Endothelial cell of umbilical vein (primary cell): ENCODE data around the gene ANXA11. TPM values are rescaled to one million over a fixed set of nuclear protein-coding genes. Genes with fewer than 3 reads are reported as not detected.

Experiments used
- BruUV-seq: library from RNA; stranded (reverse); fragments of 400-500 nt; replicated peaks from 2 replicates; lab custom pipeline; 2021; lab: Mats Ljungman, UMichigan
- CTCF ChIA-PET: fragments of 300-600, 350-600 bp; sonication (Branson Sonifier 250); formaldehyde crosslinking; loops from one replicate; lab custom pipeline; 2021; ENCODE audit warnings: antibody characterized with exemption, inconsistent platforms; lab: Charles Lee
- POLR2A ChIA-PET: fragments of 300-600, 350-600 bp; sonication (Branson Sonifier 250); formaldehyde crosslinking; loops from one replicate; lab custom pipeline; 2021; ENCODE audit warnings: antibody characterized with exemption, inconsistent platforms; lab: Charles Lee
- DNase-seq: peaks from one replicate; pipeline ENCODE4 v3.0.0-alpha.2; 2011; ENCODE audit warnings: low read depth, low spot score
- FAIRE-seq: peaks from 2 replicates; lab custom pipeline; 2011; peaks lifted over from hg19 to GRCh38; lab: Jason Lieb, UNC
- H2AFZ ChIP-seq: 2 replicates; pipeline ENCODE4 v1.6.0; 2012; ENCODE audit warnings: low read depth, low read length, control low read depth, inconsistent platforms
- H3K27ac ChIP-seq: 2 replicates; pipeline ENCODE4 v1.5.1; 2011; ENCODE audit warnings: low read depth, mild to moderate bottlenecking, control low read depth, low read length, moderate library complexity; ENCODE audit not compliant: insufficient read depth
- H3K27me3 ChIP-seq, 2 experiments: 2 replicates each; pipeline versions ENCODE4 v1.6.0 to v1.6.1; 2011; ENCODE audit warnings: low read length in 2 of 2, mixed read lengths in 1 of 2; ENCODE audit not compliant: control insufficient read depth in 2 of 2, insufficient read depth in 2 of 2
- H3K36me3 ChIP-seq, 2 experiments: 2 replicates in 1 of 2; 3 replicates in 1 of 2; pipeline ENCODE4 v1.5.1; 2011; ENCODE audit warnings: low read length in 2 of 2, mild to moderate bottlenecking in 1 of 2, moderate library complexity in 1 of 2; ENCODE audit not compliant: control insufficient read depth in 2 of 2, insufficient read depth in 2 of 2; ENCODE audit errors: extremely low read depth in 1 of 2
- H3K4me1 ChIP-seq: 3 replicates; pipeline ENCODE4 v1.5.1; 2011; ENCODE audit warnings: mild to moderate bottlenecking, low read length; ENCODE audit not compliant: control insufficient read depth, insufficient read depth; ENCODE audit errors: extremely low read depth
- H3K4me2 ChIP-seq: 2 replicates; pipeline ENCODE4 v1.6.1; 2011; ENCODE audit warnings: low read length, control low read depth, mixed read lengths; ENCODE audit not compliant: insufficient read depth
- H3K4me3 ChIP-seq, 3 experiments: fragments of 200-600 bp in 1 of 3; sonication (generic), shearing (Covaris generic) in 1 of 3; replicated peaks in 1 of 3; 2 replicates each; pipeline ENCODE4 v1.5.1; 2011 to 2016; ENCODE audit warnings: control low read depth in 3 of 3, low read length in 3 of 3, mild to moderate bottlenecking in 2 of 3, inconsistent platforms in 1 of 3, low read depth in 1 of 3, moderate library complexity in 1 of 3; ENCODE audit not compliant: insufficient read depth in 1 of 3
- H3K79me2 ChIP-seq: 2 replicates; pipeline ENCODE4 v1.6.0; 2012; ENCODE audit warnings: low read length, inconsistent platforms; ENCODE audit not compliant: control insufficient read depth, insufficient read depth
- H3K9ac ChIP-seq: replicated peaks from 2 replicates; pipeline ENCODE3; 2011; ENCODE audit warnings: low read length, control low read depth; ENCODE audit not compliant: insufficient read depth; ENCODE audit errors: extremely low read depth
- H3K9me1 ChIP-seq: replicated peaks from 3 replicates; pipeline ENCODE4 v1.6.0; 2011; ENCODE audit warnings: mild to moderate bottlenecking, low read length; ENCODE audit not compliant: control insufficient read depth, insufficient read depth; ENCODE audit errors: extremely low read depth
- H3K9me3 ChIP-seq: replicated peaks from 2 replicates; pipeline ENCODE4 v1.5.1; 2012; ENCODE audit warnings: low read length, inconsistent platforms; ENCODE audit not compliant: control insufficient read depth, insufficient read depth
- H4K20me1 ChIP-seq: replicated peaks from 2 replicates; pipeline ENCODE3; 2011; ENCODE audit warnings: mild to moderate bottlenecking, low read length; ENCODE audit not compliant: control insufficient read depth, insufficient read depth; ENCODE audit errors: extremely low read depth
- CTCF ChIP-seq, 2 donors: IDR thresholded peaks; 1 replicate in 1 of 2; 2 replicates in 1 of 2; pipeline ENCODE4 v1.5.1; 2011; ENCODE audit warnings: low read length in 2 of 2, mild to moderate bottlenecking in 2 of 2, moderate library complexity in 2 of 2, control low read depth in 1 of 2, inconsistent platforms in 1 of 2, low read depth in 1 of 2; ENCODE audit not compliant: insufficient read depth in 1 of 2; ENCODE audit errors: extremely low read depth in 1 of 2
- EZH2 ChIP-seq: IDR thresholded peaks from 2 replicates; pipeline ENCODE4 v1.6.1; 2012; ENCODE audit warnings: borderline replicate concordance, low read depth, mild to moderate bottlenecking, moderate library complexity, low read length, inconsistent platforms; ENCODE audit not compliant: severe bottlenecking
- FOS ChIP-seq: IDR thresholded peaks from 2 replicates; pipeline ENCODE4 v1.6.1; 2011; ENCODE audit warnings: mild to moderate bottlenecking, low read length, moderate library complexity, borderline replicate concordance; ENCODE audit not compliant: insufficient read depth
- JUN ChIP-seq: IDR thresholded peaks from 2 replicates; pipeline ENCODE4 v1.6.1; 2011; ENCODE audit warnings: borderline replicate concordance, low read depth; ENCODE audit not compliant: insufficient read length, insufficient read depth
- POLR2A ChIP-seq: IDR thresholded peaks from 2 replicates; pipeline ENCODE4 v1.6.1; 2012; ENCODE audit warnings: low read depth, mild to moderate bottlenecking, control low read depth, low read length
- POLR2AphosphoS5 ChIP-seq: IDR thresholded peaks from 2 replicates; pipeline ENCODE4 v1.6.1; 2012; ENCODE audit warnings: low read depth, mild to moderate bottlenecking, control low read depth, low read length, moderate library complexity; ENCODE audit not compliant: insufficient read depth
- dilution Hi-C: fragments of 300-500 bp; cut with MboI; formaldehyde crosslinking; loops from one replicate; pipeline ENCODE4 v1.15.0; 2019; ENCODE audit warnings: low sequenced_read_pairs; ENCODE audit not compliant: extremely low pct_ligation_motif_present
- intact Hi-C: fragments of 100-400 bp; cut with micrococcal nuclease; formaldehyde crosslinking; loops from one replicate; pipeline ENCODE4 v1.10.0; 2022
- polyA plus RNA-seq, 4 experiments: library from polyadenylated mRNA; depleted of rRNA in 3 of 4; stranded (reverse) in 3 of 4; unstranded in 1 of 4; fragments of >200 nt; gene quantifications; 2 replicates each; pipeline versions ENCODE4 v1.2.1 to v1.2.3, GENCODE V29; 2011 to 2012; ENCODE audit warnings: missing spikeins in 1 of 4
- total RNA-seq: library from RNA; stranded (reverse); gene quantifications from 2 replicates; pipeline ENCODE4 v1.2.3, GENCODE V29; 2021
- TF ChIP-seq, protein P1 (sequence below): IDR thresholded peaks from 2 replicates; pipeline ENCODE4 v1.6.1; 2011; ENCODE audit not compliant: insufficient read depth, insufficient read length

Gene ANXA11
- total and polyA plus RNA-seq, 2 donors (not counting 3 experiments of a cell fraction or from before 2014, with no cell fraction given), result 59.2 to 143 TPM

DNA sequence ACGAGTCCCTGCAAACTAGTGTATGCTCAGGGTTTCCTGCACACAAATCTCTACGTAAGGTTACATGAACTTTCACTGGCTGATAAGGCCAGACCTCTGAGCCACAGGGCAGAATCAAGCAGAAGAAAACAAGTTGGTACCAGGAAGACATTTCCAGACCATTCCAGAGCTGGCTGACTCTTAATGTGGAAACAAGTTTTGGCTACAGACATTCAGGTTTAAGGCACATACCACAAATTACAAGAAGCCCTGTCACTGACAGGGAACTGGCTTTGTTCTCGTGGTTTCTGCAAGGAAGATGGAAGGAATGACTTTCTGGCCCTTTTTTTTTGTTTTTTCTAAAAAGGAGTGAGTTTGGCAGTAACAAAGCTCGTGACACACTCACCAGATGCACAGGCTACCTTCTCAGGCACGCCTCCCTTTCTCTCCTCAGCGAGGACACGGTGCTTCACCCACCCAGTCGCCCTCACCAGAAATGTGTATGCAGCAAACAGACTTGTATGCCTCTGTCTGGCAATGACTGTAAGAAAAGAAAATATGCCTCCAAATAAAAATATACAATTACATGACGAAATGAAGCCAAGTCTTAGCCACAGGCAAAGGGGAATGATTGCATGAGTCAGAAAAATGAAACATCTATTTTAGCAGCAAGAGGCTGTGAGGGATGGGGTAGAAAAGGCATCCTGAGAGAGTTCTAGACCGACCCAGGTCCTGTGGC, 50.2 kb downstream of the ANXA11 start:
- TF ChIP-seq FOS, result no peak
- no peak for TF ChIP-seq EZH2
- TF ChIP-seq POLR2A, result no peak
- no peak for TF ChIP-seq CTCF (IDR thresholded peaks at IDR 0.05; ENCODE audit: extremely low read depth in 1 of 2, insufficient read depth in 1 of 2, low read depth in 1 of 2, low read length in 2 of 2)
- TF ChIP-seq JUN, result no peak
- TF ChIP-seq POLR2AphosphoS5, result no peak
- TF ChIP-seq, protein P1, sequence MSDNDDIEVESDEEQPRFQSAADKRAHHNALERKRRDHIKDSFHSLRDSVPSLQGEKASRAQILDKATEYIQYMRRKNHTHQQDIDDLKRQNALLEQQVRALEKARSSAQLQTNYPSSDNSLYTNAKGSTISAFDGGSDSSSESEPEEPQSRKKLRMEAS, result no peak
- Histone ChIP-seq H3K9ac (no peak overlapping the region), H3K4me3 (no peak overlapping the region), H3K79me2 (no peaks in the 10 kb centered on the region), H3K4me1 (peaks cover 13% of the 10 kb centered on the region), H3K4me2 (no peak overlapping the region), H3K36me3 (peaks cover 9 to 20% of the 10 kb centered on the region in 2 experiments), H2AFZ (no peak overlapping the region), H3K9me1 (no peaks in the 10 kb centered on the region), H3K27me3 (no peaks in the 10 kb centered on the region), H3K9me3 (no peaks in the 10 kb centered on the region), H3K27ac (no peak overlapping the region), H4K20me1 (no peaks in the 10 kb centered on the region)
- dilution Hi-C loops (no loop called here), intact Hi-C loops (no loop called here)
- FAIRE-seq, result no peak
- no TSS peak for BruUV-seq
- ChIA-PET CTCF (no interaction called here), POLR2A (no interaction called here)
- DNase-seq, result no peak
